ENCODE measurements around the gene TRIP12.

Gene TRIP12

GRCh38 chr2:229909090-229909489 is 12.7 kb downstream of the TRIP12 start:
- Histone ChIP-seq H2AFZ (ENCODE audit: low read depth, low read length, severe bottlenecking) (no peak overlapping the region), H3F3A (ENCODE audit: insufficient read depth) (peaks cover 7% of the 10 kb centered on the region; the same call in 1 of the 2 replicates), H3K4me2 (ENCODE audit: low read depth, low read length, poor library complexity, severe bottlenecking) (no peak overlapping the region), H3K79me2 (ENCODE audit: insufficient read depth, low read length) (peaks cover 95% of the 10 kb centered on the region), H4K20me1 (ENCODE audit: low read depth, low read length) (peaks cover 12% of the 10 kb centered on the region), H3K9me3 (ENCODE audit: insufficient read depth, low read length) (no peaks in the 10 kb centered on the region), H3K27me3 (ENCODE audit: low read length) (no peaks in the 10 kb centered on the region), H3K9ac (ENCODE audit: low read length) (no peak overlapping the region), H3K9me2 (replicated peaks; ENCODE audit: insufficient read depth, low read length) (no peaks in the 10 kb centered on the region), H3K4me3 (ENCODE audit: insufficient read depth, low read length, poor library complexity, severe bottlenecking) (no peak overlapping the region), H3K27ac (ENCODE audit: low read depth, low read length) (no peak overlapping the region), H3K36me3 (ENCODE audit: low read length) (0 out of 2 replicates have a peak, but pooled peaks cover 3% of the 10 kb centered on the region)
- no peak for TF ChIP-seq EZH2phosphoT487 (conservative IDR thresholded peaks at IDR 0.05; ENCODE audit: low read length)
- TF ChIP-seq CTCF (IDR thresholded peaks at IDR 0.05; ENCODE audit: insufficient read depth, low read length, poor library complexity, severe bottlenecking) = no peak

GRCh38 chr2:229905601-229906000 is 16.2 kb downstream of the TRIP12 start:
- Histone ChIP-seq H3K36me3 (ENCODE audit: low read length) (peaks cover 3% of the 10 kb centered on the region; the same call in 1 of the 2 replicates), H2AFZ (ENCODE audit: low read depth, low read length, severe bottlenecking) (no peak overlapping the region), H3K9ac (ENCODE audit: low read length) (no peak overlapping the region), H3K9me2 (replicated peaks; ENCODE audit: insufficient read depth, low read length) (no peaks in the 10 kb centered on the region), H3K27ac (ENCODE audit: low read depth, low read length) (no peak overlapping the region), H3F3A (ENCODE audit: insufficient read depth) (peaks cover 7% of the 10 kb centered on the region; the same call in 1 of the 2 replicates), H3K4me3 (ENCODE audit: insufficient read depth, low read length, poor library complexity, severe bottlenecking) (no peak overlapping the region), H3K9me3 (ENCODE audit: insufficient read depth, low read length) (no peaks in the 10 kb centered on the region), H4K20me1 (ENCODE audit: low read depth, low read length) (peaks cover 7% of the 10 kb centered on the region), H3K27me3 (ENCODE audit: low read length) (no peaks in the 10 kb centered on the region), H3K79me2 (ENCODE audit: insufficient read depth, low read length) (peaks cover 94% of the 10 kb centered on the region), H3K4me2 (ENCODE audit: low read depth, low read length, poor library complexity, severe bottlenecking) (no peak overlapping the region)
- TF ChIP-seq CTCF (IDR thresholded peaks at IDR 0.05; ENCODE audit: insufficient read depth, low read length, poor library complexity, severe bottlenecking) (no peak), EZH2phosphoT487 (conservative IDR thresholded peaks at IDR 0.05; ENCODE audit: low read length) (no peak)

GRCh38 chr2:229903037-229903436 is 18.8 kb downstream of the TRIP12 start:
- H3K79me2 ChIP-seq (ENCODE audit: insufficient read depth, low read length) = peaks cover 94% of the 10 kb centered on the region
- H3K4me3 ChIP-seq (ENCODE audit: insufficient read depth, low read length, poor library complexity, severe bottlenecking) = no peak overlapping the region
- no peak overlapping the region for H3K27ac ChIP-seq (ENCODE audit: low read depth, low read length)
- H3K9ac ChIP-seq (ENCODE audit: low read length) = no peak overlapping the region
- peaks cover 7% of the 10 kb centered on the region; the same call in 1 of the 2 replicates for H3F3A ChIP-seq (ENCODE audit: insufficient read depth)
- no peaks in the 10 kb centered on the region for H3K27me3 ChIP-seq (ENCODE audit: low read length)
- H3K4me2 ChIP-seq (ENCODE audit: low read depth, low read length, poor library complexity, severe bottlenecking) = no peak overlapping the region
- H2AFZ ChIP-seq (ENCODE audit: low read depth, low read length, severe bottlenecking) = no peak overlapping the region
- no peaks in the 10 kb centered on the region for H3K9me3 ChIP-seq (ENCODE audit: insufficient read depth, low read length)
- peaks cover 10% of the 10 kb centered on the region for H4K20me1 ChIP-seq (ENCODE audit: low read depth, low read length)
- peaks cover 1% of the 10 kb centered on the region; the same call in 1 of the 2 replicates for H3K36me3 ChIP-seq (ENCODE audit: low read length)
- TF ChIP-seq EZH2phosphoT487 (conservative IDR thresholded peaks at IDR 0.05; ENCODE audit: low read length) (no peak), CTCF (IDR thresholded peaks at IDR 0.05; ENCODE audit: insufficient read depth, low read length, poor library complexity, severe bottlenecking) (no peak)
- H3K9me2 ChIP-seq (replicated peaks; ENCODE audit: insufficient read depth, low read length) = no peaks in the 10 kb centered on the region
